Stimulated activated CD4-positive, alpha-beta T cell treated with anti-CD3 and anti-CD28 coated beads, Interleukin-2, amount 100 ng/mL, for 24 hours (primary cell): Measurements from ENCODE around the gene POPDC3.
"Not testable (repeated sequence)": the region's sequence is repeated elsewhere in the genome, so short reads cannot be mapped to it uniquely, and the experiment has no call there.

Source experiments
- DNase-seq, 2 donors: peaks; one replicate each; pipeline ENCODE4 v3.0.0-alpha.2; 2020

Gene POPDC3

GRCh38 chr6:105194106-105194505 lies 14.3 kb upstream of the POPDC3 start:
- DNase-seq, result no peak

GRCh38 chr6:105193647-105194046 lies 13.8 kb upstream of the POPDC3 start:
- DNase-seq, result no peak

- no peak for DNase-seq
Observed at GRCh38 chr6:105192707-105193465, 13.1 kb upstream of the POPDC3 start.

- no peak for DNase-seq
Observed at GRCh38 chr6:105191351-105191750, 11.5 kb upstream of the POPDC3 start.

- no peak for DNase-seq
Observed at GRCh38 chr6:105189026-105189820, 9.4 kb upstream of the POPDC3 start.

- no peak for DNase-seq
Observed at GRCh38 chr6:105188251-105188650, 8.4 kb upstream of the POPDC3 start.

GRCh38 chr6:105186576-105186975 lies 6.8 kb upstream of the POPDC3 start:
- no peak for DNase-seq

- no peak for DNase-seq
Observed at GRCh38 chr6:105184921-105185320, 5.1 kb upstream of the POPDC3 start.

GRCh38 chr6:105181981-105182515 lies 2.2 kb upstream of the POPDC3 start:
- DNase-seq, result no peak

GRCh38 chr6:105178636-105179035 lies 1.2 kb downstream of the POPDC3 start:
- DNase-seq, result no peak

- no peak for DNase-seq
Observed at GRCh38 chr6:105178110-105178509, 1.7 kb downstream of the POPDC3 start.

- DNase-seq, result no peak
Observed at GRCh38 chr6:105177556-105177955, 2.3 kb downstream of the POPDC3 start.

- no peak for DNase-seq
Observed at GRCh38 chr6:105174512-105174911, 5.3 kb downstream of the POPDC3 start.

GRCh38 chr6:105172515-105172914 lies 7.3 kb downstream of the POPDC3 start:
- not testable (repeated sequence) for DNase-seq

- no peak for DNase-seq
Observed at GRCh38 chr6:105170059-105170458, 9.8 kb downstream of the POPDC3 start.

GRCh38 chr6:105167914-105168313 lies 11.9 kb downstream of the POPDC3 start:
- no peak for DNase-seq

- no peak for DNase-seq
Observed at GRCh38 chr6:105164418-105164817, 15.4 kb downstream of the POPDC3 start.

- no peak for DNase-seq
Observed at GRCh38 chr6:105163183-105163582, 16.6 kb downstream of the POPDC3 start.

- DNase-seq, result no peak
Observed at GRCh38 chr6:105162377-105162776, 17.4 kb downstream of the POPDC3 start.

GRCh38 chr6:105161421-105161820 lies 18.4 kb downstream of the POPDC3 start:
- DNase-seq, result no peak

- no peak for DNase-seq
Observed at GRCh38 chr6:105153676-105154075, 26.1 kb downstream of the POPDC3 start.

- no peak for DNase-seq
Observed at GRCh38 chr6:105152880-105153279, 26.9 kb downstream of the POPDC3 start.

GRCh38 chr6:105151644-105152043 lies 28.2 kb downstream of the POPDC3 start:
- DNase-seq, result no peak

- DNase-seq, result no peak
Observed at GRCh38 chr6:105138141-105138540, 41.7 kb downstream of the POPDC3 start.
